Trophoblast cell (in vitro differentiated cells and primary cell): ENCODE data around the gene RPL22.

Experiments used
- DNase-seq, 2 donors: peaks; one replicate each; pipeline ENCODE4 v3.0.0-alpha.2; 2016
- H2AFZ ChIP-seq: 2 replicates; pipeline ENCODE4 v1.6.1; 2013; ENCODE audit warnings: low read length, moderate library complexity, mild to moderate bottlenecking; ENCODE audit not compliant: insufficient read depth, poor library complexity
- H2AK5ac ChIP-seq: 2 replicates; pipeline ENCODE4 v1.6.1; 2013; ENCODE audit warnings: mild to moderate bottlenecking, low read length
- H2BK120ac ChIP-seq: 2 replicates; pipeline ENCODE4 v1.6.1; 2013; ENCODE audit warnings: low read length, mild to moderate bottlenecking, moderate library complexity; ENCODE audit not compliant: insufficient read depth, poor library complexity
- H2BK12ac ChIP-seq: 2 replicates; pipeline ENCODE4 v1.6.1; 2013; ENCODE audit warnings: mild to moderate bottlenecking, low read length, moderate library complexity
- H2BK5ac ChIP-seq: 2 replicates; pipeline ENCODE4 v1.6.1; 2013; ENCODE audit warnings: low read length, low read depth, moderate library complexity, mild to moderate bottlenecking; ENCODE audit not compliant: poor library complexity
- H3K14ac ChIP-seq: 2 replicates; pipeline ENCODE4 v1.6.1; 2013; ENCODE audit warnings: mild to moderate bottlenecking, low read length
- H3K18ac ChIP-seq: 2 replicates; pipeline ENCODE4 v1.6.1; 2013; ENCODE audit warnings: mild to moderate bottlenecking, low read length
- H3K23ac ChIP-seq: 2 replicates; pipeline ENCODE4 v1.6.1; 2013; ENCODE audit warnings: low read length
- H3K27ac ChIP-seq: 2 replicates; pipeline ENCODE4 v1.5.1; 2013; ENCODE audit warnings: low read depth, mild to moderate bottlenecking, inconsistent platforms, low read length, moderate library complexity
- H3K27me3 ChIP-seq: 2 replicates; pipeline ENCODE4 v1.6.1; 2013; ENCODE audit warnings: inconsistent platforms, mild to moderate bottlenecking, low read length, moderate library complexity; ENCODE audit not compliant: insufficient read depth
- H3K36me3 ChIP-seq, 2 experiments: 1 replicate in 1 of 2; 2 replicates in 1 of 2; pipeline ENCODE4 v1.6.1; 2013; ENCODE audit warnings: low read length in 2 of 2, mild to moderate bottlenecking in 2 of 2, moderate library complexity in 1 of 2; ENCODE audit not compliant: insufficient read depth in 2 of 2, control insufficient read depth in 1 of 2
- H3K4ac ChIP-seq: 2 replicates; pipeline ENCODE4 v1.6.1; 2013; ENCODE audit warnings: low read depth, mild to moderate bottlenecking, low read length, moderate library complexity
- H3K4me1 ChIP-seq, 2 experiments: 1 replicate in 1 of 2; 2 replicates in 1 of 2; pipeline ENCODE4 v1.6.1; 2013; ENCODE audit warnings: low read length in 2 of 2, mild to moderate bottlenecking in 2 of 2, moderate library complexity in 1 of 2; ENCODE audit not compliant: insufficient read depth in 2 of 2, control insufficient read depth in 1 of 2
- H3K4me2 ChIP-seq: 2 replicates; pipeline ENCODE4 v1.6.1; 2013; ENCODE audit warnings: inconsistent platforms, mild to moderate bottlenecking, low read length, moderate library complexity
- H3K4me3 ChIP-seq: 2 replicates; pipeline ENCODE4 v1.5.1; 2013; ENCODE audit warnings: mild to moderate bottlenecking, low read depth, low read length, inconsistent platforms
- H3K79me1 ChIP-seq: one replicate; pipeline ENCODE4 v1.6.1; 2013; ENCODE audit warnings: low read length
- H3K79me2 ChIP-seq: 2 replicates; pipeline ENCODE4 v1.6.1; 2013; ENCODE audit warnings: low read length, mild to moderate bottlenecking; ENCODE audit not compliant: control insufficient read depth, insufficient read depth, poor library complexity
- H3K9ac ChIP-seq: 2 replicates; pipeline ENCODE4 v1.6.1; 2013; ENCODE audit warnings: mild to moderate bottlenecking, low read length
- H3K9me3 ChIP-seq: 2 replicates; pipeline ENCODE4 v1.6.1; 2013; ENCODE audit warnings: low read depth, mild to moderate bottlenecking, control low read depth, inconsistent platforms, low read length; ENCODE audit not compliant: insufficient read depth
- H4K12ac ChIP-seq: 2 replicates; pipeline ENCODE4 v1.6.1; 2013; ENCODE audit warnings: low read depth, mild to moderate bottlenecking, low read length, moderate library complexity
- H4K8ac ChIP-seq: 2 replicates; pipeline ENCODE4 v1.6.1; 2013; ENCODE audit warnings: low read depth, mild to moderate bottlenecking, low read length, moderate library complexity
- H4K91ac ChIP-seq: one replicate; pipeline ENCODE4 v1.6.1; 2013; ENCODE audit warnings: low read depth, mild to moderate bottlenecking, low read length, moderate library complexity
- WGBS: extraction: QIAGEN DNeasy Blood & Tissue Kit; methylation state at CpG from one replicate; pipeline ENCODE4 v1.1.7; 2013; ENCODE audit warnings: missing lambda C conversion rate; ENCODE audit not compliant: insufficient read length, insufficient coverage; ENCODE audit errors: extremely low coverage; 5-methylcytosine and 5-hydroxymethylcytosine counted together

RPL22 gene

DNA sequence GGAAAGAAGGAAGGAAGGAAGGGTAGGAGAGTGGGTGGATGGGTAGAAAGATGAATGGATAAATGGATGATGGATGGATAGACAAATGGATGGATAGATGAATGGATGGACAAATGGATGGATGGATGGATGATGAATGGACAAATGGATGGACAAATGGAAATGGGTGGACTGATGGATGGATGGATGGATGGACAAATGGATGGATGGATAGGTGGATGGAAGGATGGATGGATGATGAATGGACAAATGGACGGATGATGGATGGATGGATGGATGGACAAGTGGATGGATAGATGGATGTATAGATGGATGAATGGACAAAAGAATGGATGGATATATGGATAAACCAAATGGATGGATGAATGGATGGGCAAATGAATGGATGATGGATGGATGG lies 49.8 kb downstream of the RPL22 start:
- H3K14ac ChIP-seq = no peak overlapping the region
- H4K12ac ChIP-seq = no peak overlapping the region
- WGBS = no CpG with 5 or more reads among the region's 1 CpG
- no peak overlapping the region for H2BK12ac ChIP-seq
- no peak overlapping the region for H3K4me3 ChIP-seq
- no peak overlapping the region for H3K9ac ChIP-seq
- H2AFZ ChIP-seq = no peak overlapping the region
- H3K79me2 ChIP-seq = no peaks in the 10 kb centered on the region
- no peak for DNase-seq
- no peak overlapping the region for H2AK5ac ChIP-seq
- H3K79me1 ChIP-seq = no peaks in the 10 kb centered on the region
- H3K27me3 ChIP-seq = peaks cover 2% of the 10 kb centered on the region
- H3K18ac ChIP-seq = no peak overlapping the region
- H4K8ac ChIP-seq = no peak overlapping the region
- H4K91ac ChIP-seq = no peak overlapping the region
- H3K4me1 ChIP-seq = peaks cover 0 to 5% of the 10 kb centered on the region in 2 experiments
- no peak overlapping the region for H3K23ac ChIP-seq
- H3K4me2 ChIP-seq = no peak overlapping the region
- H3K36me3 ChIP-seq = no peaks in the 10 kb centered on the region
- no peak overlapping the region for H3K4ac ChIP-seq
- H3K27ac ChIP-seq = no peak overlapping the region
- H2BK5ac ChIP-seq = no peak overlapping the region
- H2BK120ac ChIP-seq = no peak overlapping the region
- H3K9me3 ChIP-seq = peaks cover 2% of the 10 kb centered on the region

DNA sequence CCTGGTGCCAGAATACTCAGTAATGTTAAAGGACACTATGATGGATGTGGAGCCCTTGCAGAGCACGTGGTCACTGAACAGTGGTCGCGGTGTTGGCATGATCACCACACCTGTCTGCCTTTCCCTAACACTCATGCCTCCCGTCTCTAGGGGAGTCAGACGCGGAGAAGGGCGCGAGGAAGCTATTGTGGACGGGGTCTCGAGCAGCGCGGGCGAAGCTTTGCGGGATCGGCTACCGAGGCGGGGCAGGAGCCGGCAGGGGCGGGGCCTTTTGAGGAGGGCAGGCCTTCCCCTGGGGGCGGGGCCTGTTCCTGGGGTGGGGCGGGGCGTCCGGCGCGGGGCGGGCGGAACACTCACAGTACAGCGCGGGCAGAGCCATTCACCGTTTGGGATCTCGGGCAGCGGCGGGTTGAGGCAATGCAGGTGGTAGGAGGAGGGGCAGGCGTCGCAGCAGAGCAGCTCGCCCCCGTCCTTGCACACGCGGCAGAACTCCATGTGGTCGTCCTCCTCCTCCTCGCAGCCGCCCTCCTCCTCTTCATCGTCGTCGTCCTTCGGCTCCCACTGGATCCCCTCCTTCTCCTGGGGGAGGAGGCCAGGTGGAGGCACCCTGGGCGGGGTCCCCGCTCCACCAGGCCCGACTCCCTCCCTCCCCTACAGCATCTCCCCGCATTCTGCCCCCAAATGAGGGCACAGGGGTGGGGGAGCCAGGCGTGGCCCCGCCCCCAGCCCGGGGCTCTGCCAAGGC lies 50.7 kb downstream of the RPL22 start:
- Histone ChIP-seq H3K4me2 (peak overlapping the region; percentile 15), H3K4me1 (peaks cover 0 to 5% of the 10 kb centered on the region in 2 experiments), H3K18ac (no peak overlapping the region), H4K8ac (no peak overlapping the region), H2AFZ (no peak overlapping the region), H3K9ac (no peak overlapping the region), H3K79me2 (no peaks in the 10 kb centered on the region), H2BK120ac (no peak overlapping the region), H3K4ac (no peak overlapping the region), H4K91ac (no peak overlapping the region), H3K14ac (no peak overlapping the region), H3K36me3 (no peaks in the 10 kb centered on the region), H2BK5ac (no peak overlapping the region), H3K9me3 (peaks cover 2% of the 10 kb centered on the region), H3K23ac (no peak overlapping the region), H2BK12ac (no peak overlapping the region), H3K79me1 (no peaks in the 10 kb centered on the region), H4K12ac (no peak overlapping the region), H2AK5ac (no peak overlapping the region), H3K4me3 (no peak overlapping the region), H3K27me3 (peaks cover 2% of the 10 kb centered on the region), H3K27ac (no peak overlapping the region)
- whole genome bisulfite sequencing = no CpG with 5 or more reads among the region's 53 CpGs
- peak in 1 of 2 donors; percentile 8 for DNase-seq

DNA sequence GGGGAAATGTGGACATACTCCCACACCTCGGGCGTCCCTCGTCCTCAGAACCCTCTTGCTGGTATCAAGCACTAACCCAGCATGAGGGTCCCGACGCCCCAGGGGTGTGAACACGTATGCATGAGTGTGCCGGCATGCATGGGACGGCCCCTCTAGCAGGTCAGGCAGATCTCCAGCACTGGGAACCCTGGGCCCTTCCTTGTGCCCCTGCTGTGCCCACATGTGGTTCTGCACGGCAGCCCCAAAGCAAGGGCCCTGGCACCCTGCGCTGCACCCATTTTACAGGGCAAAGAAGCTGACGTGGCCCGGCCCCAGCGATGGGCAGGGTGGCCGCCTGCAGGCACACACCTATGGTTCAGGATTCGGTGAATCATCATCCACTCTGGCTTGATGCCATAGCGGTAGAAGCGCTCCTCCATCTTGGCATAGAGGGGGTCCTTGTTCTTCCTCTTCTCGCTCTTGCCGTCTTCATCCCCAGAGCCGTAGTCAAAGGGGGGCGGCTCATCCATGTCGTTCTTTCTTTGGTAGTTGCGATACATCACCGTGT lies 53.5 kb downstream of the RPL22 start:
- no CpG with 5 or more reads among the region's 24 CpGs for WGBS
- Histone ChIP-seq H4K8ac (no peak overlapping the region), H3K18ac (no peak overlapping the region), H3K4me3 (no peak overlapping the region), H3K9me3 (peaks cover 2% of the 10 kb centered on the region), H2BK12ac (no peak overlapping the region), H2AFZ (no peak overlapping the region), H2BK5ac (no peak overlapping the region), H2BK120ac (no peak overlapping the region), H3K23ac (no peak overlapping the region), H4K91ac (no peak overlapping the region), H3K27ac (no peak overlapping the region), H4K12ac (no peak overlapping the region), H3K36me3 (no peaks in the 10 kb centered on the region), H3K9ac (no peak overlapping the region), H3K27me3 (peaks cover 2% of the 10 kb centered on the region), H3K4me1 (peaks cover 0 to 5% of the 10 kb centered on the region in 2 experiments), H3K79me1 (no peaks in the 10 kb centered on the region), H3K4me2 (no peak overlapping the region), H2AK5ac (no peak overlapping the region), H3K79me2 (no peaks in the 10 kb centered on the region), H3K14ac (no peak overlapping the region), H3K4ac (no peak overlapping the region)
- DNase-seq = no peak

DNA sequence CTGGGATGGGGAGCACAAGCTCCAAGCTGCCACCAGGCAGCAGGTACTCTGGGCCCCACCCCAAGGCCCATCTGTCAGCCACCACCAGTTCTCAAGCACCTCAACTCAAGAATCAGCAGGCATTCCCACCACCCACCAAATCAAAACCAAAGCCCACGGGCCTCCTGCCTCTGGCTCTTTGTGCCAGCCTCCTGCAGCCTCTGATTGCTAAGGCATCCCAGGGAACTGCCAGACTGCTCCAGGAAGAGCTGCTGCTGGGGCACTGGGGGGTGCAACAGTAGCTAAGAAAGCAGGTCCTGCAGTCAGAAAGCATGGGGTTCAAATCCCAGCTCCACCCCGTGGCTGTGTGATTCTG lies 54.0 kb downstream of the RPL22 start:
- H3K14ac ChIP-seq = no peak overlapping the region
- no peak overlapping the region for H3K4ac ChIP-seq
- WGBS = no CpG with 5 or more reads among the region's 2 CpGs
- no peak overlapping the region for H2AK5ac ChIP-seq
- H3K18ac ChIP-seq = no peak overlapping the region
- H4K12ac ChIP-seq = no peak overlapping the region
- H2AFZ ChIP-seq = no peak overlapping the region
- no peak overlapping the region for H3K4me2 ChIP-seq
- no peak overlapping the region for H3K23ac ChIP-seq
- H3K4me1 ChIP-seq = peaks cover 0 to 5% of the 10 kb centered on the region in 2 experiments
- no peak overlapping the region for H3K9ac ChIP-seq
- H2BK120ac ChIP-seq = no peak overlapping the region
- H3K79me2 ChIP-seq = no peaks in the 10 kb centered on the region
- no peaks in the 10 kb centered on the region for H3K79me1 ChIP-seq
- H3K4me3 ChIP-seq = no peak overlapping the region
- H2BK5ac ChIP-seq = no peak overlapping the region
- no peak for DNase-seq
- H3K36me3 ChIP-seq = no peaks in the 10 kb centered on the region
- H3K27ac ChIP-seq = no peak overlapping the region
- H4K91ac ChIP-seq = no peak overlapping the region
- H3K27me3 ChIP-seq = peaks cover 2% of the 10 kb centered on the region
- no peak overlapping the region for H2BK12ac ChIP-seq
- H4K8ac ChIP-seq = no peak overlapping the region
- peaks cover 2% of the 10 kb centered on the region for H3K9me3 ChIP-seq
